K562 (cell line): ENCODE measurements around the gene TRNT1. TPM values are rescaled to one million over a fixed set of nuclear protein-coding genes. Genes with fewer than 3 reads are reported as not detected.

Experiments used
- ATF7 ChIP-seq: fragments of 450-650 bp; IDR thresholded peaks from 2 replicates; pipeline ENCODE4 v1.7.1; 2014; ENCODE audit warnings: mild to moderate bottlenecking, moderate library complexity
- RBM39 ChIP-seq: fragments of 200-400 bp; formaldehyde crosslinking; optimal IDR thresholded peaks from 2 replicates; pipeline ENCODE3; 2018; ENCODE audit warnings: low read depth, low read length
- SP2 ChIP-seq: IDR thresholded peaks from 2 replicates; pipeline ENCODE4 v1.6.1; 2011; ENCODE audit warnings: mild to moderate bottlenecking, low read depth, low read length, moderate library complexity; ENCODE audit not compliant: poor library complexity, severe bottlenecking; ENCODE audit errors: extremely low read depth
- TBL1XR1 ChIP-seq, 2 experiments: IDR thresholded peaks; 2 replicates each; pipeline ENCODE4 v1.6.1; 2012; ENCODE audit warnings: improper control_type of control experiment in 2 of 2, low read length in 2 of 2, mild to moderate bottlenecking in 1 of 2
- ZBTB17 ChIP-seq: fragments of 450-650 bp; formaldehyde crosslinking; IDR thresholded peaks from 2 replicates; pipeline ENCODE4 v1.4.0; 2020; ENCODE audit warnings: mild to moderate bottlenecking
- ZNF584 ChIP-seq: fragments of 200-800 bp; sonication (Bioruptor generic); IDR thresholded peaks from 2 replicates; pipeline ENCODE4 v1.6.1; 2016; ENCODE audit warnings: low read depth, mild to moderate bottlenecking, missing genetic modification characterization, missing compliant biosample characterization
- polyA plus RNA-seq, 8 experiments: library from polyadenylated mRNA; depleted of rRNA in 4 of 8; stranded (reverse) in 5 of 8; unstranded in 3 of 8; fragments of >200 nt; fragmentation: Nextera tagmentation in 2 of 8; fragmentation: Illumina TruSeq in 1 of 8; extraction: Ambion mirVana in 2 of 8; extraction: Trizol in 1 of 8; gene quantifications; 2 replicates each; pipeline versions ENCODE4 v1.2.1 to v1.2.3, GENCODE V29; 2011 to 2014; ENCODE audit warnings: inconsistent platforms in 1 of 8, missing spikeins in 1 of 8
- total RNA-seq, 7 experiments: library from RNA; depleted of rRNA in 6 of 7; stranded (reverse); fragments of >200 nt in 6 of 7; fragmentation: Illumina TruSeq in 2 of 7; extraction: Trizol in 2 of 7; gene quantifications; 2 replicates each; pipeline versions ENCODE4 v1.2.1 to v1.2.3, GENCODE V29; 2011 to 2021; ENCODE audit warnings: low replicate concordance in 1 of 7
- TF ChIP-seq, protein P1 (sequence below): IDR thresholded peaks from 2 replicates; pipeline ENCODE4 v1.6.1; 2014; ENCODE audit warnings: antibody characterized with exemption
- TF ChIP-seq, protein P2 (sequence below), 2 experiments: fragments of 200-800 bp in 1 of 2; sonication (Bioruptor generic) in 1 of 2; sonication (generic) in 1 of 2; formaldehyde crosslinking in 1 of 2; IDR thresholded peaks in 1 of 2; conservative IDR thresholded peaks in 1 of 2; 2 replicates each; pipeline versions ENCODE4 v1.5.0 to v1.6.1; 2016 to 2020; ENCODE audit warnings: missing compliant biosample characterization in 1 of 2, missing genetic modification characterization in 1 of 2, missing genetic modification reagents in 1 of 2
- TF ChIP-seq, protein P3 (sequence below), 2 experiments: IDR thresholded peaks; 2 replicates each; pipeline ENCODE4 v1.6.1; 2011; ENCODE audit warnings: borderline replicate concordance in 1 of 2, control low read depth in 1 of 2, low read depth in 1 of 2, low read length in 1 of 2, mild to moderate bottlenecking in 1 of 2, mixed read lengths in 1 of 2, moderate library complexity in 1 of 2; ENCODE audit not compliant: insufficient read depth in 1 of 2, insufficient read length in 1 of 2, poor library complexity in 1 of 2, severe bottlenecking in 1 of 2; ENCODE audit errors: extremely low read depth in 1 of 2
- TF ChIP-seq, protein P4 (sequence below), 2 experiments: fragments of 150-350 bp in 1 of 2; IDR thresholded peaks; 2 replicates each; pipeline ENCODE4 v1.6.1; 2012 to 2016; ENCODE audit warnings: low read depth in 2 of 2, low read length in 2 of 2, mild to moderate bottlenecking in 1 of 2, moderate library complexity in 1 of 2
- TF ChIP-seq, protein P5 (sequence below), 2 experiments: fragments of 450-650 bp in 1 of 2; sonication (generic) in 1 of 2; formaldehyde crosslinking in 1 of 2; IDR thresholded peaks in 1 of 2; conservative IDR thresholded peaks in 1 of 2; 2 replicates each; pipeline versions ENCODE4 v1.6.1 to v1.8.1; 2016 to 2023; ENCODE audit warnings: mild to moderate bottlenecking in 2 of 2, moderate library complexity in 2 of 2, inconsistent platforms in 1 of 2, missing genetic modification reagents in 1 of 2

TRNT1 gene
- total and polyA plus RNA-seq, 9 of the 15 experiments (the other 6 are each of a cell fraction or from before 2014, with no cell fraction given), result 38.1 to 58.2 (median 47.4) TPM

DNA sequence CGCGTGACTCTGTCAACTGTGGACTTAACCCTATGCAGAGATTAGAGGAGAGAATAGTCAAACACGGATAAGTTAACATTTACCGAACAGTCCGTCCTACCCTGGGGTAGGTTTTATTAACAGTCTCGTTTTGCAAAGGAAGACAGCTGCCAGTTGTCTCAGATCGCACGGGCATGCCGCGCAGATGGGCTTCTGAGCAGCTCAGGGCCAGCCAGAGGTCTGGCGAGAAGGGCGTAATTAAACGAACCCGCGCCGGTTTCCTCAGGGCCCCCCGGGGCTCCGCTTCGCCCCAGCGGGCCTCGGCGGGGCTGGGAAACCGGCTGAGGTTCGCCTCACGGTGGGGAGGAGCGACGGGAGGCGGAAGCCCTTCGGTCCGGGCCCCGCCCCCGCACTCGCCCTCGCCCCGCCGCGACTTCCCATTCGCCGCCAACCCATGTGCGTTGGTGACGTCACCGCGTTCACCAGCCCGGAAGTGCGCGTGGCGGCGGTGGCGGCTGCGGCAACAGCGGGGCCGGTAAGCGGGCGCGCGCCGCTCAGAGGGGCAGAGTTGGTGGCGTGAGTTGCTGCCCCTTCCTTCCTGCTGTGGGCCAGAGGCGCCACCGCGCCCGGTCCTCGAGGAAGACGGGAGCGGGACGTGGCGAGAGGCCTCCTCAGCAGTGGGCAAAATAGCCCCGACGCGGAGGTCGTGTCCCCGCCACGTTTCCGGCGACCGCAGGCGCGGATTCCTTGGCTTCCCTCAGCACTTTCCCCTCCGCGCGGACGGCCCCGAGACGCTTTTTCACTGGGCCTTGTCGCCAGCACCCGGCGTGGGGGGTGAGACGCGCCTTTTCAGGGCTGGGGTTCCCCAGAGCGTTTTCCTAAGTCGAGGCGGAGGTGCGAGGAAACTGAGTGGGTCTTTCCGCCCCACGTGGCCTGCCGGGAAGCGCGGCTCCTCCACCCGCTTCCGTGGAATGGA, at the start of gene TRNT1 (continued):
- TF ChIP-seq, protein P1, sequence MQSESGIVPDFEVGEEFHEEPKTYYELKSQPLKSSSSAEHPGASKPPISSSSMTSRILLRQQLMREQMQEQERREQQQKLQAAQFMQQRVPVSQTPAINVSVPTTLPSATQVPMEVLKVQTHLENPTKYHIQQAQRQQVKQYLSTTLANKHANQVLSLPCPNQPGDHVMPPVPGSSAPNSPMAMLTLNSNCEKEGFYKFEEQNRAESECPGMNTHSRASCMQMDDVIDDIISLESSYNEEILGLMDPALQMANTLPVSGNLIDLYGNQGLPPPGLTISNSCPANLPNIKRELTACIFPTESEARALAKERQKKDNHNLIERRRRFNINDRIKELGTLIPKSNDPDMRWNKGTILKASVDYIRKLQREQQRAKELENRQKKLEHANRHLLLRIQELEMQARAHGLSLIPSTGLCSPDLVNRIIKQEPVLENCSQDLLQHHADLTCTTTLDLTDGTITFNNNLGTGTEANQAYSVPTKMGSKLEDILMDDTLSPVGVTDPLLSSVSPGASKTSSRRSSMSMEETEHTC, result peak; percentile 72
- peak; percentile 18 to 52; a peak in 2 of 4 replicates for TF ChIP-seq TBL1XR1 (IDR thresholded peaks at IDR 0.05; ENCODE audit: low read length in 2 of 2)
- TF ChIP-seq, protein P2, sequence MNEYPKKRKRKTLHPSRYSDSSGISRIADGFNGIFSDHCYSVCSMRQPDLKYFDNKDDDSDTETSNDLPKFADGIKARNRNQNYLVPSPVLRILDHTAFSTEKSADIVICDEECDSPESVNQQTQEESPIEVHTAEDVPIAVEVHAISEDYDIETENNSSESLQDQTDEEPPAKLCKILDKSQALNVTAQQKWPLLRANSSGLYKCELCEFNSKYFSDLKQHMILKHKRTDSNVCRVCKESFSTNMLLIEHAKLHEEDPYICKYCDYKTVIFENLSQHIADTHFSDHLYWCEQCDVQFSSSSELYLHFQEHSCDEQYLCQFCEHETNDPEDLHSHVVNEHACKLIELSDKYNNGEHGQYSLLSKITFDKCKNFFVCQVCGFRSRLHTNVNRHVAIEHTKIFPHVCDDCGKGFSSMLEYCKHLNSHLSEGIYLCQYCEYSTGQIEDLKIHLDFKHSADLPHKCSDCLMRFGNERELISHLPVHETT (CRISPR knock-in tag; conservative IDR thresholded peaks at IDR 0.05 in 1 of 2, IDR thresholded peaks at IDR 0.05 in 1 of 2), result peak in 1 of 2 experiments; percentile 97; a peak in 2 of 4 replicates
- TF ChIP-seq, protein P3, sequence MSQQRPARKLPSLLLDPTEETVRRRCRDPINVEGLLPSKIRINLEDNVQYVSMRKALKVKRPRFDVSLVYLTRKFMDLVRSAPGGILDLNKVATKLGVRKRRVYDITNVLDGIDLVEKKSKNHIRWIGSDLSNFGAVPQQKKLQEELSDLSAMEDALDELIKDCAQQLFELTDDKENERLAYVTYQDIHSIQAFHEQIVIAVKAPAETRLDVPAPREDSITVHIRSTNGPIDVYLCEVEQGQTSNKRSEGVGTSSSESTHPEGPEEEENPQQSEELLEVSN (IDR thresholded peaks at IDR 0.05; ENCODE audit: borderline replicate concordance in 1 of 2, extremely low read depth in 1 of 2, insufficient read depth in 1 of 2, insufficient read length in 1 of 2, low read depth in 1 of 2, low read length in 1 of 2, poor library complexity in 1 of 2, severe bottlenecking in 1 of 2), result peak; percentile 41 to 87
- peak; percentile 62; the same call in 1 of the 2 replicates for TF ChIP-seq ZBTB17
- peak; percentile 99 for TF ChIP-seq ATF7
- TF ChIP-seq, protein P4, sequence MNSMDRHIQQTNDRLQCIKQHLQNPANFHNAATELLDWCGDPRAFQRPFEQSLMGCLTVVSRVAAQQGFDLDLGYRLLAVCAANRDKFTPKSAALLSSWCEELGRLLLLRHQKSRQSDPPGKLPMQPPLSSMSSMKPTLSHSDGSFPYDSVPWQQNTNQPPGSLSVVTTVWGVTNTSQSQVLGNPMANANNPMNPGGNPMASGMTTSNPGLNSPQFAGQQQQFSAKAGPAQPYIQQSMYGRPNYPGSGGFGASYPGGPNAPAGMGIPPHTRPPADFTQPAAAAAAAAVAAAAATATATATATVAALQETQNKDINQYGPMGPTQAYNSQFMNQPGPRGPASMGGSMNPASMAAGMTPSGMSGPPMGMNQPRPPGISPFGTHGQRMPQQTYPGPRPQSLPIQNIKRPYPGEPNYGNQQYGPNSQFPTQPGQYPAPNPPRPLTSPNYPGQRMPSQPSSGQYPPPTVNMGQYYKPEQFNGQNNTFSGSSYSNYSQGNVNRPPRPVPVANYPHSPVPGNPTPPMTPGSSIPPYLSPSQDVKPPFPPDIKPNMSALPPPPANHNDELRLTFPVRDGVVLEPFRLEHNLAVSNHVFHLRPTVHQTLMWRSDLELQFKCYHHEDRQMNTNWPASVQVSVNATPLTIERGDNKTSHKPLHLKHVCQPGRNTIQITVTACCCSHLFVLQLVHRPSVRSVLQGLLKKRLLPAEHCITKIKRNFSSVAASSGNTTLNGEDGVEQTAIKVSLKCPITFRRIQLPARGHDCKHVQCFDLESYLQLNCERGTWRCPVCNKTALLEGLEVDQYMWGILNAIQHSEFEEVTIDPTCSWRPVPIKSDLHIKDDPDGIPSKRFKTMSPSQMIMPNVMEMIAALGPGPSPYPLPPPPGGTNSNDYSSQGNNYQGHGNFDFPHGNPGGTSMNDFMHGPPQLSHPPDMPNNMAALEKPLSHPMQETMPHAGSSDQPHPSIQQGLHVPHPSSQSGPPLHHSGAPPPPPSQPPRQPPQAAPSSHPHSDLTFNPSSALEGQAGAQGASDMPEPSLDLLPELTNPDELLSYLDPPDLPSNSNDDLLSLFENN (IDR thresholded peaks at IDR 0.05; ENCODE audit: low read depth in 2 of 2, low read length in 2 of 2), result peak in 1 of 2 experiments; percentile 20; a peak in 2 of 4 replicates
- TF ChIP-seq RBM39, result no peak
- peak; percentile 71 for TF ChIP-seq ZNF584 (CRISPR knock-in tag)
- TF ChIP-seq, protein P5, sequence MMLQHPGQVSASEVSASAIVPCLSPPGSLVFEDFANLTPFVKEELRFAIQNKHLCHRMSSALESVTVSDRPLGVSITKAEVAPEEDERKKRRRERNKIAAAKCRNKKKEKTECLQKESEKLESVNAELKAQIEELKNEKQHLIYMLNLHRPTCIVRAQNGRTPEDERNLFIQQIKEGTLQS (IDR thresholded peaks at IDR 0.05), result peak; percentile 100
- TF ChIP-seq, protein P5 (CRISPR knock-in tag; conservative IDR thresholded peaks at IDR 0.05), result peak; percentile 70; the same call in 1 of the 2 replicates
- TF ChIP-seq SP2, result peak; percentile 21
